Karpas-422 (cell line): ENCODE measurements around the gene TTC4. TPM values are rescaled to one million over a fixed set of nuclear protein-coding genes. Genes with fewer than 3 reads are reported as not detected.
"Not testable (repeated sequence)": the region's sequence is repeated elsewhere in the genome, so short reads cannot be mapped to it uniquely, and the experiment has no call there.

Source experiments
- DNase-seq: peaks from one replicate; pipeline ENCODE4 v3.0.0-alpha.2; 2015
- H2AFZ ChIP-seq: fragments of 200-600 bp; sonication (generic); 2 replicates; pipeline ENCODE4 v1.6.1; 2014; ENCODE audit warnings: antibody characterized with exemption, low read length, mixed read lengths
- H3K27ac ChIP-seq: fragments of 200-600 bp; sonication (generic); 2 replicates; pipeline ENCODE4 v1.5.1; 2014; ENCODE audit warnings: mild to moderate bottlenecking, low read length, moderate library complexity
- H3K27me3 ChIP-seq: fragments of 200-600 bp; sonication (generic); 2 replicates; pipeline ENCODE4 v1.6.1; 2014; ENCODE audit warnings: low read length, mixed read lengths
- H3K36me3 ChIP-seq: fragments of 200-600 bp; sonication (generic); 2 replicates; pipeline ENCODE4 v1.6.1; 2014; ENCODE audit warnings: low read length, mixed read lengths; ENCODE audit not compliant: insufficient read depth
- H3K4me1 ChIP-seq: fragments of 200-600 bp; sonication (generic); 2 replicates; pipeline ENCODE4 v1.6.1; 2014; ENCODE audit warnings: mild to moderate bottlenecking, low read length, mixed read lengths
- H3K4me2 ChIP-seq: fragments of 200-600 bp; sonication (generic); 2 replicates; pipeline ENCODE4 v1.6.1; 2014; ENCODE audit warnings: low read length, low read depth, mild to moderate bottlenecking; ENCODE audit not compliant: poor library complexity, severe bottlenecking
- H3K4me3 ChIP-seq: fragments of 200-600 bp; sonication (generic); 2 replicates; pipeline ENCODE4 v1.5.1; 2014; ENCODE audit warnings: mild to moderate bottlenecking, antibody characterized with exemption, low read length, mixed read lengths
- H3K79me2 ChIP-seq: fragments of 200-600 bp; sonication (generic); 2 replicates; pipeline ENCODE4 v1.6.1; 2014; ENCODE audit warnings: mild to moderate bottlenecking, low read length, mixed read lengths
- H3K9ac ChIP-seq: fragments of 200-600 bp; sonication (generic); 2 replicates; pipeline ENCODE4 v1.6.0; 2014; ENCODE audit warnings: low read length
- H3K9me2 ChIP-seq: fragments of 200-600 bp; sonication (generic), shearing (Covaris generic); replicated peaks from 2 replicates; pipeline ENCODE4 v1.6.0; 2014; ENCODE audit warnings: mild to moderate bottlenecking, low read length, moderate library complexity; ENCODE audit not compliant: insufficient read depth
- H3K9me3 ChIP-seq: fragments of 300-700, 200-600 bp; sonication (generic); 2 replicates; pipeline ENCODE4 v1.6.1; 2014; ENCODE audit warnings: low read length, mixed read lengths
- H4K20me1 ChIP-seq: fragments of 200-600 bp; sonication (generic); 2 replicates; pipeline ENCODE4 v1.6.1; 2014; ENCODE audit warnings: mild to moderate bottlenecking, antibody characterized with exemption, low read length, low read depth; ENCODE audit not compliant: insufficient read depth
- total RNA-seq: library from RNA; depleted of rRNA; stranded (reverse); fragments of >200 nt; shearing (Covaris generic); gene quantifications from 2 replicates; pipeline ENCODE4 v1.2.3, GENCODE V29; 2014; ENCODE audit warnings: low replicate concordance

The TTC4 gene
- total RNA-seq, 1 experiment from 2014 or later, result 26.5 TPM

DNA sequence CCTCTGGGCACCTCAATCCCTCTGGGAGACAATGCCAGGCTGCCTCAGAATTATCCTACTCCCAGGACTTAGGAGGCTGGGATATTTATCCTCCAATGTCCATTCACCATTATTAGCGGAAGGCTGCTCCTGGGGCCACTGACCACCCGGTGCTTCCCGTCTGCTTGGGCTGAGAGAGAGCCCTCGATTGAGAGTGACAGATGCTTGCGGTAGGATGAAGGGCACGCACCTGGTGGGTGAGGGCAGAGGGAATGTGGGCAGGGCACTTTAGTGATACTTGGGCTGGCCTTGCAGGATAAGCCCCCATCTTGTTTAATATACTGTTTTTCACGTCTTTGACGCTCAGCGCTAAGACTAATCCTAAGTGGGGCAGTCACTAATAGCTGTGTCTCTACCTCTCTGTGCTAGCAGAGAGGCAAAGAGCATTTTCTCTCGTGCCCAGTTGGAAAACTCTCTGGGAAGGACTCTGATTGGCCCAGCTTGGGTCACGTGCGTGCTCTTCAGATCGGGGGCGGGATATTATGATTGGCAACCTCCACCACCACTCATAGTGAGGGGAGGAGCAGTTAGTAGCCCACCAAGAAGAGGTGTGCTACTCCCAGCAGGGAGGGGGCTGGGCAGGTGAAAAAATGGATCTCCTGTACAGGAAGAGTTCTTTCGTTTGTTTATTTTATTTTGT lies 59.3 kb downstream of the TTC4 start:
- no peaks in the 10 kb centered on the region for H4K20me1 ChIP-seq
- H3K27ac ChIP-seq, result no peak overlapping the region
- no peak overlapping the region for H3K4me3 ChIP-seq
- H3K9me2 ChIP-seq, result no peaks in the 10 kb centered on the region
- H3K36me3 ChIP-seq, result no peaks in the 10 kb centered on the region
- no peaks in the 10 kb centered on the region for H3K79me2 ChIP-seq
- H3K9me3 ChIP-seq, result no peaks in the 10 kb centered on the region
- no peaks in the 10 kb centered on the region; the same call in 1 of the 2 replicates for H3K4me1 ChIP-seq
- no peak overlapping the region for H3K4me2 ChIP-seq
- H2AFZ ChIP-seq, result peak overlapping the region; percentile 40; the same call in 1 of the 2 replicates
- peak; percentile 91 for DNase-seq
- no peak overlapping the region for H3K9ac ChIP-seq
- H3K27me3 ChIP-seq, result no peaks in the 10 kb centered on the region

DNA sequence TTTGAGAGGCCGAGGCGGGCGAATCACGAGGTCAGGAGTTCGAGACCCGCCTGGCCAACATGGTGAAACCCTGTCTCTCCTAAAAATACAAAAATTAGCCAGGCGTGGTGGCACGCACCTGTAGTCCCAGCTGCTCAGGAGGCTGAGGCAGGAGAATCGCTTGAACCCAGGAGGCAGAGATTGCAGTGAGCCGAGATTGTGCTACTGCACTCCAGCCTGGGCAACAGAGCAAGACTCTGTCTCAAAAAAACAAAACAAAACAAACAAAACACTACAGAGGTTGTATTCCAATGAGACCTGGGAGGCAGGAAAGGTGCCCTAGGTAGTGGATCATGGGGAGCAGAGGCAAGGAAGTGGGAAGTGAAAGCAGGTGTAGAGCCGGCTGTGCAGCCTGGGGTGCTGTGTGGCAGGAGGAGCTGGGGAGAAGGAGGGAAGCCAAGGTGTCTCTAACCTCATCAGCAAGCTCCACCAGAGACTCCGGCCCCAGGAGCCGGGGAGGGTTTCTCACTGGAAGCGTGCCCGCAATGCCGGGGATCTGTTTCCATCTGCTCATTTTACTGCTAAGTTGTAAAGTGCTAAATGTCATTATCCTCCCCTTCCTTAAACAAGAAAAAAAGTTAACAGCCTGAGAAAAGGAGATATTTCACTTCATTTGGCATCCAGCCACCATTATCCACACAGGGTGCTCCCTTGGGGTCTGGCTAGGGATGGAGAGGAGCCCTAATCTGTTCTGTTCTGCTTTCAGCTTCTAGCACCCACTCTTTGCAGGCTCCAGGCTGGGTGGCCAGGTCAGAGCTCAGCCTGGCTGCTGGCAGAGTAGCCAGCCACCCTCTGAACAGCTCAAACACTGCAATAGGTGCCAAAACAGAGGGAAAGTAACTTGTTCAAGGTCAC lies 60.4 kb downstream of the TTC4 start:
- H3K9me2 ChIP-seq, H3K4me2 ChIP-seq, H3K4me1 ChIP-seq, H3K9me3 ChIP-seq, DNase-seq, H4K20me1 ChIP-seq, H3K36me3 ChIP-seq, H3K4me3 ChIP-seq, H2AFZ ChIP-seq, H3K79me2 ChIP-seq, H3K27ac ChIP-seq, H3K9ac ChIP-seq, H3K27me3 ChIP-seq: not testable (repeated sequence)

DNA sequence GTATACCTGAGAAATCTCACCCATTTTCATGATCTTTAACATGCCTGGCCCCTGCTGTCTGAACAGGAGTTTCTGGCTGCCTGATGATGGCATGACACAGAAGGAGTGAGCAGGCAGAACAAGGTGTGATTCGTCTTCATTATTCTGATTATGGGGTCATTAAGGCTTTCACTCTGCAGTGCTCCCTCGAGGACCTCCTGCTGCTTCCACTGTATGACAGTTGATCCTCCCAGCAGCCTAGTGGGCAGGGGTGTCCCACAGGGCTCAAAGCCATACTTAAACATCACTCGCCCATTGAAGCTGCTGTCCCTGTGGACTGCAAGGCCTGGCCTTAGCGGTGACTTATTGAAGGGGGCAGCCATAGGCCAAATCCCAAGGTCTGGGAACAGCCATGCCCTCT lies 61.4 kb downstream of the TTC4 start:
- no peak for DNase-seq
- no peaks in the 10 kb centered on the region for H3K36me3 ChIP-seq
- no peak overlapping the region for H2AFZ ChIP-seq
- no peak overlapping the region for H3K9ac ChIP-seq
- H3K27me3 ChIP-seq, result no peaks in the 10 kb centered on the region
- no peak overlapping the region for H3K27ac ChIP-seq
- no peaks in the 10 kb centered on the region; the same call in 1 of the 2 replicates for H3K4me1 ChIP-seq
- H4K20me1 ChIP-seq, result no peaks in the 10 kb centered on the region
- H3K9me2 ChIP-seq, result no peaks in the 10 kb centered on the region
- H3K4me2 ChIP-seq, result no peak overlapping the region
- no peak overlapping the region for H3K4me3 ChIP-seq
- no peaks in the 10 kb centered on the region for H3K79me2 ChIP-seq
- H3K9me3 ChIP-seq, result no peaks in the 10 kb centered on the region

DNA sequence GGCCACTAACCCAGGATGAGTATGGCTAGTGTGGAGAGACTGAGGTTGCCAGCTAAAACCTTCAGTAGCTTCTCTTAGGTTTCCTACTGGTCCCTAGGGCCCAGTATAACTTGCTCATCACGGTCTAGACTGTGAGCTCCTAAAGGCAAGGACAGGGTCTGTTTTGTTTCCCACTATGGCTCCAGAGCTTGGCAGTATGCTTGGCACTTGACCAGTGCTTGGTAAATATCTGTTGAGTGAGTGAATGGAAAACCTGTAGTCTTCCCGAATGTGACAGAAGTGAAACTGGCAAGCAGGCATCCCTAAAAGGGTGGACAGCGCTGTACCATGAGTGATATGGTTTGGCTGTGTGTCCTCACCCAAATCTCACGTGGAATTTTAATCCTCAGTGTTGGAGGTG lies 61.8 kb downstream of the TTC4 start:
- H3K36me3 ChIP-seq, result no peaks in the 10 kb centered on the region
- H3K4me3 ChIP-seq, result no peak overlapping the region
- no peaks in the 10 kb centered on the region for H3K9me3 ChIP-seq
- no peak overlapping the region for H3K4me2 ChIP-seq
- H3K79me2 ChIP-seq, result no peaks in the 10 kb centered on the region
- no peaks in the 10 kb centered on the region for H3K9me2 ChIP-seq
- H2AFZ ChIP-seq, result no peak overlapping the region
- DNase-seq, result no peak
- no peak overlapping the region for H3K27ac ChIP-seq
- no peaks in the 10 kb centered on the region for H3K27me3 ChIP-seq
- no peaks in the 10 kb centered on the region for H4K20me1 ChIP-seq
- no peaks in the 10 kb centered on the region; the same call in 1 of the 2 replicates for H3K4me1 ChIP-seq
- H3K9ac ChIP-seq, result no peak overlapping the region

DNA sequence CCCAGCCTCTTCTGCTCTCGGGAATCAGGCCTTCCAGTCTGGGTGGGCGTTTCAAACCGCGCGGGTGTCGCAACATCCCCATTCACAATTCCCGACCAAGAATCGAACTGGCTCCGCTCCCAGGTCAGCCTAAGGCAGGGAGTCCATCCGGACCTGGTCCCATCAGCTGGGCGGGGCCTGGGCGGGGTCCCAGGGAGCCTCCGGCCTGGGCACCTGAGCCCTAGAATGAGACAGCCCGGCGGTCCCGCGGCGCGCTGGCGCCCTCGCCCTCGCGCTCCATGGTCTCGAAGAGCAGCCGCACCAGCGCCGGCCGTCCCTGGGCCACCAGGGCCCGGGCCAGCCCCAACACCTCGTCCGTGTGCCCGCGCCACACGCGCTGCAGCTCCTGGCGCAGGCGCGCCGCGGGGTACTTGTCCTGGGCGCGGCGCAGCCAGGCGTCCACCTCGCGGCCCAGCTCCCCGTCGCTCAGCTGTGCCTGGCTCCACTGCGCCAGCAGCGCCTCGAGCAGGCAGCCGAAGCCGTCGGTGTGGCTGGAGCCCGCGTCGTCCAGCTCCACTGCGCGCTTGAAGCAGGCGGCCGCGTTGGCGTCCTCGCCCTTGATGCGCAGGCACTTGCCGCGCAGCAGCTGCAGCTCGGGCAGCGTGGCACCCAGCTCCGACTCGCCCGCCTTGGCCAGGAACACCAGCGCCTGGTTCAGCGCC lies 65.5 kb downstream of the TTC4 start:
- no peaks in the 10 kb centered on the region for H3K9me2 ChIP-seq
- no peak overlapping the region for H3K4me2 ChIP-seq
- no peaks in the 10 kb centered on the region for H3K27me3 ChIP-seq
- no peak for DNase-seq
- no peak overlapping the region for H3K27ac ChIP-seq
- no peaks in the 10 kb centered on the region for H3K9me3 ChIP-seq
- no peaks in the 10 kb centered on the region for H4K20me1 ChIP-seq
- no peaks in the 10 kb centered on the region for H3K79me2 ChIP-seq
- H2AFZ ChIP-seq, result no peak overlapping the region
- H3K4me1 ChIP-seq, result no peaks in the 10 kb centered on the region
- H3K4me3 ChIP-seq, result no peak overlapping the region
- H3K36me3 ChIP-seq, result no peaks in the 10 kb centered on the region
- no peak overlapping the region for H3K9ac ChIP-seq

DNA sequence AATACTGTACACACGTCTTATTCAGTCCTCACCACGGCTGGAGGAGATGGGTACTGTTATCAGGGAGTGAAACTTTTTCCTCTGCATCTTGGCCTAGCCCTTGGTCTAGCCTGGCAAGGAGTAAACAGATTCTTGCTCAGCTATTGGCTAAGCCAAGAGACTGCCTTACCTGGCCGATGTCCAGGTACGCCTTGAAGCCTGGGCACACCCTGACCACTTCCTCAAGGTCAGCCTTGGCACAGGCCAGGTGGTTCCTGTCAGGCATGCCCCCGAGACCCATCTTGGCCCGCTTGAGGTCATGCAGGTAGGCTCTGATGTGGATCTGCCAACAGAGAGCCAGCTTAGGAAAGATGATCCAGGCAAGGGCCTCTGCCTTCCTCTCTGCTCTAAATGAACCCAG lies 66.5 kb downstream of the TTC4 start:
- no peak for DNase-seq
- H3K9me2 ChIP-seq, result no peaks in the 10 kb centered on the region
- no peaks in the 10 kb centered on the region for H3K36me3 ChIP-seq
- H3K9ac ChIP-seq, result no peak overlapping the region
- H3K4me1 ChIP-seq, result no peaks in the 10 kb centered on the region
- H2AFZ ChIP-seq, result no peak overlapping the region
- no peaks in the 10 kb centered on the region for H4K20me1 ChIP-seq
- H3K9me3 ChIP-seq, result no peaks in the 10 kb centered on the region
- H3K79me2 ChIP-seq, result no peaks in the 10 kb centered on the region
- no peaks in the 10 kb centered on the region for H3K27me3 ChIP-seq
- no peak overlapping the region for H3K4me2 ChIP-seq
- H3K27ac ChIP-seq, result no peak overlapping the region
- H3K4me3 ChIP-seq, result no peak overlapping the region

DNA sequence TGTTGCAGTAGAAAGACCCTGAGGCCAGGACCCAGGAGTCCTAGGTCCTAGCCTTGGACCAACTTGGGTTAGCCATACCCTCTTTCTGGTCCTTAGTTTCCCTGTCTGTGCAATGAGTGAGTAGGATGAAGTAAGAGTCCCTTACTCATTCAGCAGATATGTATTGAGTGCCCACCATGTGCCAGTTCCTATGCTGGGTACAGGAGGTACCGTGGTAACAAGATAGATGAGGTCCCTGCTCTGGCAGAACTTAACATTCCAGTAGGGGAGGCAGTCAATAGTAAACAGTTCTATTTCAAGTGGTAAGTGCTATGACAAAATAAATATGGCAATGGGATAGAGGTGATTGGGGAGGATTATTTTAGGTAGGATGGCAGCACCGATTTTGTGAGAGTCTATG lies 66.9 kb downstream of the TTC4 start:
- H3K9me3 ChIP-seq, result no peaks in the 10 kb centered on the region
- H3K36me3 ChIP-seq, result no peaks in the 10 kb centered on the region

DNA sequence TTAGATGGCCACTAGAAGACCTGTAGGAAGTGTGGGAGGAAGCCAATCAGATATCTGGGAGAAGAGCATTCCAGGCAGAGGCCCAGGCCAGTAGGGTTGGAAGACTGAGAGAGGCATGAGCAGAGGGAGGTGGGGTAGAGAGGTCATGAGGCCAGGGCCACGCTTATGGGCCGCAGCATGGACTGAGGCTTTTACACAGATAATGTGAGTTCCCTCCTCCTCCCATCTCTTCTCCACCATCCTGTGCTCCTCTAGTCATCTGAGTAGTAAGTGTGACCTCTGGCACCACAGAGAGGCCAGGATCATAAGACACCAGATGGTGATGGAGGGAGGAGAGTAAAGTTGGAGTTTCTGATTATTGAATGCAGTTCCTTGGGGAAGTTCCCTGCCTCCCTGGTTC lies 68.4 kb downstream of the TTC4 start:
- H3K36me3 ChIP-seq, result no peaks in the 10 kb centered on the region
- no peak overlapping the region for H3K4me2 ChIP-seq
- no peaks in the 10 kb centered on the region for H3K79me2 ChIP-seq
- H3K27me3 ChIP-seq, result no peaks in the 10 kb centered on the region
- no peak overlapping the region for H3K4me3 ChIP-seq
- H4K20me1 ChIP-seq, result no peaks in the 10 kb centered on the region
- H3K9me2 ChIP-seq, result no peaks in the 10 kb centered on the region
- H3K9me3 ChIP-seq, result no peaks in the 10 kb centered on the region
- H3K4me1 ChIP-seq, result no peaks in the 10 kb centered on the region
- H2AFZ ChIP-seq, result no peak overlapping the region
- H3K27ac ChIP-seq, result no peak overlapping the region
- H3K9ac ChIP-seq, result no peak overlapping the region
- DNase-seq, result no peak

More for the DNA sequence above, 66.9 kb downstream of the TTC4 start:
- Histone ChIP-seq H4K20me1 (no peaks in the 10 kb centered on the region), H3K4me1 (no peaks in the 10 kb centered on the region), H3K4me3 (no peak overlapping the region), H3K27ac (no peak overlapping the region), H2AFZ (no peak overlapping the region), H3K79me2 (no peaks in the 10 kb centered on the region), H3K4me2 (no peak overlapping the region), H3K27me3 (no peaks in the 10 kb centered on the region), H3K9me2 (no peaks in the 10 kb centered on the region), H3K9ac (no peak overlapping the region)
- no peak for DNase-seq
